Measurements from ENCODE around the gene BRAF.
A peak's percentile ranks its signal among the peaks of the same experiment; 100 is the strongest.
"Not testable (repeated sequence)": the region's sequence is repeated elsewhere in the genome, so short reads cannot be mapped to it uniquely, and the experiment has no call there.

BRAF gene

GRCh38 chr7:140915935-140916555, 8.7 kb downstream of the BRAF start:
- Histone ChIP-seq H3K4me1 (ENCODE audit: control insufficient read depth in 1 of 2, insufficient read depth in 1 of 2, low read depth in 1 of 2, low read length in 1 of 2) (peaks cover 13 to 29% of the 10 kb centered on the region in 2 experiments), H3K27me3 (no peaks in the 10 kb centered on the region), H3K4me3 (ENCODE audit: low read depth in 1 of 2, low read length in 1 of 2) (no peak overlapping the region), H3K27ac (peak overlapping the region; percentile 62), H3K36me3 (no peaks in the 10 kb centered on the region), H3K9me3 (no peaks in the 10 kb centered on the region)
- TF ChIP-seq CTCF (IDR thresholded peaks at IDR 0.05): no peak

DNA sequence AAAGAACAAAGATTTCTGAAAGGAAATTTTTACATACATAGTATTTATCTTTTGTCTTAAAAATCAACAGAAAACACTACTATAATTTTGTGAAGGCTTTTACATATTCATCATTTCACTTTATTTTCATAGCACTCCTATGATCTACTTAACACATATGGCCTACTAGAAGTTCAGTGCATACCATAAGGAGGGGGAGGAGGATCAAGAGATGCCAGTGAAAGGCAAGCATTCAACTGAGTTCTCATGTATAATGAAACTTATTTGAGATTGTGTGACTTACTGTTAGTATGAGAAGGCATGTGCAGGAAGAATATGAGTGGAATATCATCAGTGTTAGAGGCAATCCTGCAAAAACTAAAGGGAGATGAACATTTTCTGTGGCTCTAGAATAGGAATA, 10.6 kb downstream of the BRAF start:
- Histone ChIP-seq H3K36me3 (no peaks in the 10 kb centered on the region), H3K27me3 (no peaks in the 10 kb centered on the region), H3K4me1 (ENCODE audit: control insufficient read depth in 1 of 2, insufficient read depth in 1 of 2, low read depth in 1 of 2, low read length in 1 of 2) (peaks cover 9 to 29% of the 10 kb centered on the region in 2 experiments), H3K27ac (no peak overlapping the region), H3K4me3 (ENCODE audit: low read depth in 1 of 2, low read length in 1 of 2) (no peak overlapping the region), H3K9me3 (no peaks in the 10 kb centered on the region)
- no peak for TF ChIP-seq CTCF (IDR thresholded peaks at IDR 0.05)

- H3K9me3 ChIP-seq; H3K27ac ChIP-seq; H3K36me3 ChIP-seq; H3K4me3 ChIP-seq (ENCODE audit: low read depth in 1 of 2, low read length in 1 of 2); H3K27me3 ChIP-seq: not testable (repeated sequence)
- peaks cover 9 to 29% of the 10 kb centered on the region in 2 experiments for H3K4me1 ChIP-seq (ENCODE audit: control insufficient read depth in 1 of 2, insufficient read depth in 1 of 2, low read depth in 1 of 2, low read length in 1 of 2)
Observed at GRCh38 chr7:140913596-140913928, 11.2 kb downstream of the BRAF start.

GRCh38 chr7:140911746-140912145, 13.0 kb downstream of the BRAF start:
- Histone ChIP-seq H3K4me1 (ENCODE audit: control insufficient read depth in 1 of 2, insufficient read depth in 1 of 2, low read depth in 1 of 2, low read length in 1 of 2) (peaks cover 9 to 18% of the 10 kb centered on the region in 2 experiments), H3K36me3 (no peaks in the 10 kb centered on the region), H3K9me3 (no peaks in the 10 kb centered on the region), H3K4me3 (ENCODE audit: low read depth in 1 of 2, low read length in 1 of 2) (no peak overlapping the region), H3K27ac (no peak overlapping the region), H3K27me3 (no peaks in the 10 kb centered on the region)
- TF ChIP-seq CTCF (IDR thresholded peaks at IDR 0.05): no peak

DNA sequence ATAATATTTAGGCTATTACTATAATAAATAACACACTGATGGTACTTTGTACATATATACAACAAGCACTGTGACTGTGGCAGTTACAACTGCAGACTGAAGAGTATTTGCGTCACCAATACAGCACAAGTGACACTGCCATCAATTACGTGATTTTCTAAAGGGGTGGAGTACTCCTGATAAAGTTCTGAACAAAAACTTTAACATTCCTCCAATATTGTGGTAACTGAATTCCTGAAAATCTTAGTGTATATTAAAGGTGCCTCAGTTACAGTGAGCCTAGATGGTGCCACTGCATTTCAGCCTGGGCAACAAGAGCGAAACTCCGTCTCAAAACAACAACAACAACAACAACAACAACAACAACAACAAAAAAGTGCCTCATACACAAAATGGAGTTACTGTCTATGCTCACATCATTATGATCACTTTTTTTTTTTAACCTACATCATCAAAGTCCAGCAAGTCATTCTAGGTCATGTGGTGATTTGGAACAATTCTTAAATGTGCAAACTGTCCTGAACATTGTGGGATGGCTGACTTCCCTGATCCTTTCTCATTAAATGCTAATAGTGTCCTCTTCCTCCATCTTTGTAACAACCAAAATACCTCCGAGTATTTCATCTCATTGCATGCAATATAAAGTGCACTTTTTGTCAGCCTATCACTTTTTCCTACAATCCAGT, 15.1 kb downstream of the BRAF start:
- Histone ChIP-seq H3K27me3 (no peaks in the 10 kb centered on the region), H3K4me3 (ENCODE audit: low read depth in 1 of 2, low read length in 1 of 2) (no peak overlapping the region), H3K9me3 (no peaks in the 10 kb centered on the region), H3K4me1 (ENCODE audit: control insufficient read depth in 1 of 2, insufficient read depth in 1 of 2, low read depth in 1 of 2, low read length in 1 of 2) (peaks cover 5 to 11% of the 10 kb centered on the region in 2 experiments), H3K27ac (no peak overlapping the region), H3K36me3 (no peaks in the 10 kb centered on the region)
- no peak for TF ChIP-seq CTCF (IDR thresholded peaks at IDR 0.05)

DNA sequence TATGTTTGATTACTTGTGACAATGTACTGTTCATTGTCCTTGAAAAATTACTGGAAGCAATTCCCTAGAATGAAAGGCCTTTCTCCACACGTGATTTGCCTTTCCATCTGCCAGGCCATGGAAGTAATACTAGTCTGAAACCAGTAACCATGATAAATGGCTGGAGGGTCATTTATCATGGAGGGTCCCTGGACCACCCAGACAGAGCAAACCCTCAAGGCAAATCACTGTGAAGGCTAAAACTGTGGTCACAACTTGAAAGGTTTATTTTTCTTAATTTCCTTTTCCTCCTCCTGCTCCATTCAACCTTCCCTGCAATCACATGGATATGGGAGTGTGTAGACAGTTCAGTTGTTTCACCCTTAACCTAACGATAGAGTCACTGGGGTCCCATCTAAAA, 16.4 kb downstream of the BRAF start:
- TF ChIP-seq CTCF (IDR thresholded peaks at IDR 0.05): no peak
- Histone ChIP-seq H3K4me1 (ENCODE audit: control insufficient read depth in 1 of 2, insufficient read depth in 1 of 2, low read depth in 1 of 2, low read length in 1 of 2) (peaks cover 17 to 24% of the 10 kb centered on the region in 2 experiments), H3K27ac (no peak overlapping the region), H3K9me3 (no peaks in the 10 kb centered on the region), H3K4me3 (ENCODE audit: low read depth in 1 of 2, low read length in 1 of 2) (no peak overlapping the region), H3K36me3 (no peaks in the 10 kb centered on the region), H3K27me3 (no peaks in the 10 kb centered on the region)
